Body of pancreas (tissue), 4 donors: ENCODE data around the gene AFM. TPM values are rescaled to one million over a fixed set of nuclear protein-coding genes. Genes with fewer than 3 reads are reported as not detected.

Source experiments
- ATAC-seq: fragments of 150-250 bp; one replicate; pipeline ENCODE4 v1.9.1; 2016
- DNase-seq, 4 donors: peaks; one replicate each; pipeline ENCODE4 v3.0.0-alpha.2; 2019
- H3K27ac ChIP-seq, 4 donors: fragments of 200-600 bp; sonication (generic); 1 replicate in 3 of 4; 2 replicates in 1 of 4; pipeline versions ENCODE4 v1.5.1 to v1.6.1; 2016 to 2019; ENCODE audit warnings: mild to moderate bottlenecking in 1 of 4, mixed read lengths in 1 of 4, moderate library complexity in 1 of 4
- H3K27me3 ChIP-seq, 2 donors: fragments of 200-600 bp; sonication (generic); one replicate each; pipeline ENCODE4 v1.6.0; 2016; ENCODE audit warnings: mild to moderate bottlenecking in 1 of 2
- H3K36me3 ChIP-seq, 2 donors: fragments of 200-600 bp; sonication (generic); replicated peaks in 1 of 2; 2 replicates each; pipeline ENCODE4 v1.5.1; 2016; ENCODE audit warnings: low read depth in 2 of 2; ENCODE audit not compliant: insufficient read depth in 1 of 2
- H3K4me1 ChIP-seq: fragments of 200-600 bp; sonication (generic); one replicate; pipeline ENCODE4 v1.6.0; 2016
- H3K4me3 ChIP-seq, 2 donors: fragments of 200-600 bp; sonication (generic); 1 replicate in 1 of 2; 2 replicates in 1 of 2; pipeline ENCODE4 v1.5.1; 2016 to 2019
- H3K9me3 ChIP-seq, 3 donors: fragments of 200-600 bp; sonication (generic); 1 replicate in 2 of 3; 2 replicates in 1 of 3; pipeline ENCODE4 v1.5.1; 2016
- CTCF ChIP-seq, 7 experiments: fragments of 450-650 bp in 4 of 7; fragments of 200-600 bp in 3 of 7; sonication (generic) in 3 of 7; IDR thresholded peaks; one replicate each; pipeline ENCODE4 v1.5.1; 2016 to 2019; ENCODE audit warnings: antibody characterized with exemption in 7 of 7
- POLR2A ChIP-seq, 3 donors: fragments of 450-650 bp; IDR thresholded peaks; one replicate each; pipeline ENCODE4 v1.6.1; 2016; ENCODE audit warnings: antibody characterized with exemption in 3 of 3, mild to moderate bottlenecking in 2 of 3
- WGBS, 2 donors: methylation state at CpG; one replicate each; pipeline ENCODE4 v1.1.5; 2017; 5-methylcytosine and 5-hydroxymethylcytosine counted together
- intact Hi-C: fragments of 100-400 bp; cut with DNase I; formaldehyde crosslinking; loops from one replicate; pipeline ENCODE4 v1.15.1; 2023
- total RNA-seq, 2 donors: library from RNA; depleted of rRNA; stranded (reverse); fragments of >200 nt; gene quantifications; one replicate each; pipeline ENCODE4 v1.1.0, GENCODE V29; 2016

The AFM gene
- total RNA-seq, 2 donors from 2014 or later: 0.33 TPM; not detected in 1

GRCh38 chr4:73438048-73438447, 43.5 kb upstream of the AFM start:
- no peak for TF ChIP-seq CTCF (IDR thresholded peaks at IDR 0.05)
- TF ChIP-seq POLR2A (IDR thresholded peaks at IDR 0.05): no peak
- no peak for ATAC-seq
- WGBS, 2 donors: 76 to 89% methylated on average over 1 of the region's 1 CpG
- Histone ChIP-seq H3K36me3 (no peaks in the 10 kb centered on the region), H3K9me3 (no peaks in the 10 kb centered on the region), H3K27me3 (no peaks in the 10 kb centered on the region), H3K4me3 (no peak overlapping the region), H3K27ac (no peak overlapping the region), H3K4me1 (peaks cover 14% of the 10 kb centered on the region)
- no peak for DNase-seq
- intact Hi-C loops: no loop called here

DNA sequence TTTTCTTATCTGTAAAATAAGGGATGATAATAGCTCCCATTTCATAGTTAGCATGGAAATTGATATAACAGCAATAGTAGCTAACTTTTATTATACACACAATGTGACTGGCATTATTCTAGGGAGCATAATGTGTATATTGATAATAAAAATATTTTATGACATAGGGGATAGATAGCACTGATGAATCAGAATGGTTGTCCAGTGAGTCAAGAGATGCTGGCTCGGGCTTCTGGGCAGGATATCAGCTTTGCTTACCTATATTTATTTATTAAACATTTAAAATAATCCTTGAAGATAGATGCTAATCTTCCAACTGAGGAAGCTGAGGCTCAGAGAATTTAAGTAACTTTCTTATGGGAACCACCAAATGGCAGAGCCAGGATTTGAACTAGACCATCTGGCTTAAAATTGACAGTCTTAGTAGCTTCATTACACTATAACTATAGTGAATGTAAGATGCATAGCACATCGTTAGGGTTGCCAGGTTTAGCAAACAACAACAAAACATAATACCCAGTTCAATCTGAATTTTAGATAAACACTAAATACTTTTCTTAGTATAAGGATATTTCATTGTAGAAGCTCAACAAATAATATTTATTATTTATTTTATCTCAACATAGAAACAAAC, 42.8 kb upstream of the AFM start:
- Histone ChIP-seq H3K4me1 (peaks cover 10% of the 10 kb centered on the region), H3K36me3 (no peaks in the 10 kb centered on the region), H3K4me3 (no peak overlapping the region), H3K27ac (no peak overlapping the region), H3K9me3 (no peaks in the 10 kb centered on the region), H3K27me3 (no peaks in the 10 kb centered on the region)
- TF ChIP-seq CTCF (IDR thresholded peaks at IDR 0.05) (no peak), POLR2A (IDR thresholded peaks at IDR 0.05) (no peak)
- ATAC-seq (no peak), DNase-seq (no peak)
- intact Hi-C loops: no loop called here
- 82 to 87% methylated on average over 2 of the region's 2 CpGs for WGBS, 2 donors

- TF ChIP-seq CTCF (IDR thresholded peaks at IDR 0.05) (no peak), POLR2A (IDR thresholded peaks at IDR 0.05) (no peak)
- intact Hi-C loops: no loop called here
- Histone ChIP-seq H3K27ac (no peak overlapping the region), H3K4me1 (peaks cover 10% of the 10 kb centered on the region), H3K36me3 (no peaks in the 10 kb centered on the region), H3K27me3 (no peaks in the 10 kb centered on the region), H3K4me3 (no peak overlapping the region), H3K9me3 (no peaks in the 10 kb centered on the region)
- ATAC-seq: no peak
- DNase-seq: no peak
- 89 to 93% methylated on average over 2 of the region's 2 CpGs for WGBS, 2 donors
These were observed 42.1 kb upstream of the AFM start for GRCh38 chr4:73439445-73439844.

DNA sequence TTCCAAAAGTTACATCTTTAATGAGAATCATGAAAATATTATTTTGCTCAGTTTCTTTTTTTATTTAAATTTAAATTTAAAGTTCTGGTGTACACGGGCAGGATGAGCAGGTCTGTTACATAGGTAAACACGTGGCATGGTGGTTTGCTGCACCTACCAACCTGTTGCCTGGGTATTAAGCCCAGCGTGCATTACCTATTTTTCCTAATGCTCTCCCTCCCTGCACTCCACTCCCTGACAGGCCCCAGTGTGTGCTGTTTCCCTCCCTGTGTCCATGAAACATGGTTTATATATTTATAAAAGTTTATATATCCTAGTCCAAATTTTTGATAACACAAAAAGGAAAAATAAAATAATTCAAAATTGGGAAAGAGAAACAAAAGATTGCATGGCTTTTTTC, 41.6 kb upstream of the AFM start:
- TF ChIP-seq POLR2A (IDR thresholded peaks at IDR 0.05): no peak
- TF ChIP-seq CTCF (IDR thresholded peaks at IDR 0.05): no peak
- Histone ChIP-seq H3K36me3 (no peaks in the 10 kb centered on the region), H3K27ac (no peak overlapping the region), H3K4me1 (peaks cover 10% of the 10 kb centered on the region), H3K4me3 (no peak overlapping the region), H3K9me3 (no peaks in the 10 kb centered on the region), H3K27me3 (no peaks in the 10 kb centered on the region)
- intact Hi-C loops: no loop called here
- WGBS, 2 donors: 82 to 89% methylated on average over 3 of the region's 3 CpGs
- DNase-seq (no peak), ATAC-seq (no peak)

- DNase-seq (no peak), ATAC-seq (no peak)
- H3K27ac ChIP-seq: no peak overlapping the region
- TF ChIP-seq CTCF (IDR thresholded peaks at IDR 0.05) (no peak), POLR2A (IDR thresholded peaks at IDR 0.05) (no peak)
- no peak overlapping the region for H3K4me3 ChIP-seq
- no peaks in the 10 kb centered on the region for H3K27me3 ChIP-seq
- H3K9me3 ChIP-seq: no peaks in the 10 kb centered on the region
- intact Hi-C loops: no loop called here
- H3K36me3 ChIP-seq: no peaks in the 10 kb centered on the region
- 87 to 89% methylated on average over 3 of the region's 3 CpGs for WGBS, 2 donors
- peaks cover 10% of the 10 kb centered on the region for H3K4me1 ChIP-seq
These were observed 40.9 kb upstream of the AFM start for GRCh38 chr4:73440653-73441052.
